ENCODE data around the gene KRCC1.

GRCh38 chr2:88022669-88022921, 33.0 kb downstream of the KRCC1 start:
- TF ChIP-seq GATA2 (IDR thresholded peaks at IDR 0.05; ENCODE audit: low read depth, low read length) (no peak), GATA3 (IDR thresholded peaks at IDR 0.05; ENCODE audit: low read depth, low read length) (no peak)
